NCI-H226 (cell line): ENCODE measurements around the gene DIPK2A.

Source experiments
- DNase-seq: peaks from one replicate; pipeline ENCODE4 v3.0.0-alpha.2; 2015

DIPK2A gene

GRCh38 chr3:143974271-143975238, 2.9 kb downstream of the DIPK2A start:
- no peak for DNase-seq

- peak; percentile 42 for DNase-seq
These were observed 4.0 kb downstream of the DIPK2A start for GRCh38 chr3:143975554-143976152.

- DNase-seq, result no peak
These were observed 6.0 kb downstream of the DIPK2A start for GRCh38 chr3:143977341-143978262.

- no peak for DNase-seq
These were observed 6.6 kb downstream of the DIPK2A start for GRCh38 chr3:143978263-143978631.

GRCh38 chr3:143979041-143979440, 7.4 kb downstream of the DIPK2A start:
- DNase-seq, result no peak

GRCh38 chr3:143979813-143980212, 8.2 kb downstream of the DIPK2A start:
- DNase-seq, result no peak

- DNase-seq, result no peak
These were observed 16.7 kb downstream of the DIPK2A start for GRCh38 chr3:143988306-143988705.

GRCh38 chr3:143989461-143989860, 17.8 kb downstream of the DIPK2A start:
- DNase-seq, result no peak

GRCh38 chr3:143991713-143992112, 20.1 kb downstream of the DIPK2A start:
- no peak for DNase-seq

- DNase-seq, result peak; percentile 49
These were observed 26.6 kb downstream of the DIPK2A start for GRCh38 chr3:143998266-143998665.

- DNase-seq, result no peak
These were observed 31.4 kb downstream of the DIPK2A start for GRCh38 chr3:144003051-144003450.

GRCh38 chr3:144010371-144010770, 38.7 kb downstream of the DIPK2A start:
- DNase-seq, result no peak

GRCh38 chr3:144011251-144011799, 39.7 kb downstream of the DIPK2A start:
- no peak for DNase-seq

- no peak for DNase-seq
These were observed 43.5 kb downstream of the DIPK2A start for GRCh38 chr3:144015133-144015532.

GRCh38 chr3:144018776-144019175, 47.2 kb downstream of the DIPK2A start:
- peak; percentile 78 for DNase-seq
